Panc1 (cell line): ENCODE measurements around the gene CAPNS1. TPM values are rescaled to one million over a fixed set of nuclear protein-coding genes. Genes with fewer than 3 reads are reported as not detected.
A peak's percentile ranks its signal among the peaks of the same experiment; 100 is the strongest.
"Not testable (repeated sequence)": the region's sequence is repeated elsewhere in the genome, so short reads cannot be mapped to it uniquely, and the experiment has no call there.

ENCODE experiments used
- ATAC-seq: fragments of 200-7000 bp; cut with Tn5 transposase; 2 replicates; pipeline ENCODE4 v1.9.1; 2020; ENCODE audit warnings: mild to moderate bottlenecking, moderate library complexity
- BruUV-seq: library from RNA; stranded (reverse); fragments of 400-500 nt; replicated peaks from 2 replicates; lab custom pipeline; 2021; lab: Mats Ljungman, UMichigan
- CTCF ChIA-PET: fragments of 300-600 bp; sonication (Branson Sonifier 250); formaldehyde crosslinking; loops from one replicate; lab custom pipeline; 2022; ENCODE audit warnings: antibody characterized with exemption; lab: Charles Lee
- POLR2A ChIA-PET: fragments of 300-600 bp; sonication (Branson Sonifier 250); formaldehyde crosslinking; loops from one replicate; lab custom pipeline; 2022; ENCODE audit warnings: antibody characterized with exemption; lab: Charles Lee
- DNase-seq: peaks from one replicate; pipeline ENCODE4 v3.0.0-alpha.2; 2010; ENCODE audit warnings: low read depth, low spot score
- H3K27ac ChIP-seq: 2 replicates; pipeline ENCODE4 v1.5.1; 2011; ENCODE audit warnings: mild to moderate bottlenecking, low read length, inconsistent platforms
- H3K27me3 ChIP-seq: fragments of 200-500 bp; sonication (Bioruptor generic); 2 replicates; pipeline ENCODE4 v1.6.0; 2014; ENCODE audit warnings: low read length, inconsistent platforms; ENCODE audit not compliant: control insufficient read depth, insufficient read depth
- H3K36me3 ChIP-seq: fragments of 200-500 bp; sonication (Bioruptor generic); 2 replicates; pipeline ENCODE4 v1.5.1; 2014; ENCODE audit warnings: inconsistent platforms, mild to moderate bottlenecking, low read length, moderate library complexity; ENCODE audit not compliant: control insufficient read depth, insufficient read depth
- H3K4me1 ChIP-seq: 2 replicates; pipeline ENCODE4 v1.5.1; 2011; ENCODE audit warnings: inconsistent platforms, mild to moderate bottlenecking, low read length, moderate library complexity; ENCODE audit not compliant: control insufficient read depth, insufficient read depth
- H3K4me3 ChIP-seq, 2 experiments: 2 replicates each; pipeline ENCODE4 v1.5.1; 2011 to 2012; ENCODE audit warnings: low read depth in 2 of 2, low read length in 2 of 2, mild to moderate bottlenecking in 2 of 2, inconsistent platforms in 1 of 2, moderate library complexity in 1 of 2
- H3K9me3 ChIP-seq: fragments of 200-500 bp; sonication (Bioruptor generic); 2 replicates; pipeline ENCODE4 v1.5.1; 2014; ENCODE audit warnings: low read depth, mild to moderate bottlenecking, inconsistent platforms, low read length, moderate library complexity; ENCODE audit not compliant: control insufficient read depth, insufficient read depth
- POLR2AphosphoS5 ChIP-seq: IDR thresholded peaks from 2 replicates; pipeline ENCODE4 v1.6.1; 2012; ENCODE audit warnings: mild to moderate bottlenecking, low read depth, low read length, moderate library complexity
- SIN3A ChIP-seq: IDR thresholded peaks from 2 replicates; pipeline ENCODE4 v1.6.1; 2012; ENCODE audit warnings: low read depth, mild to moderate bottlenecking, low read length, moderate library complexity, borderline replicate concordance; ENCODE audit not compliant: insufficient read depth
- TCF7L2 ChIP-seq: IDR thresholded peaks from 2 replicates; pipeline ENCODE4 v1.6.1; 2011; ENCODE audit warnings: mild to moderate bottlenecking, low read depth, low read length, inconsistent platforms
- in situ Hi-C: cut with HindIII; loops from 2 replicates; pipeline ENCODE4 v1.10.0; 2016; ENCODE audit warnings: low sequenced_read_pairs, low pct_unique_long_range_greater_than_20kb
- intact Hi-C: fragments of 100-400 bp; cut with micrococcal nuclease; formaldehyde crosslinking; loops from one replicate; pipeline ENCODE4 v1.10.0; 2022; ENCODE audit not compliant: unreplicated experiment
- total RNA-seq: library from RNA; stranded (reverse); gene quantifications from one replicate; pipeline ENCODE4 v1.2.1, GENCODE V29; 2021; ENCODE audit not compliant: unreplicated experiment
- TF ChIP-seq, protein P1 (sequence below): fragments of 450-650 bp; IDR thresholded peaks from 2 replicates; pipeline ENCODE4 v1.5.1; 2017; ENCODE audit warnings: mild to moderate bottlenecking
- TF ChIP-seq, protein P2 (sequence below), 2 experiments: IDR thresholded peaks; 2 replicates each; pipeline ENCODE4 v1.6.1; 2011 to 2012; ENCODE audit warnings: low read depth in 2 of 2, control low read depth in 1 of 2, low read length in 1 of 2, mild to moderate bottlenecking in 1 of 2, moderate library complexity in 1 of 2; ENCODE audit not compliant: insufficient read depth in 1 of 2

The CAPNS1 gene
- total RNA-seq, 1 experiment from 2014 or later, result 1,158 TPM

DNA sequence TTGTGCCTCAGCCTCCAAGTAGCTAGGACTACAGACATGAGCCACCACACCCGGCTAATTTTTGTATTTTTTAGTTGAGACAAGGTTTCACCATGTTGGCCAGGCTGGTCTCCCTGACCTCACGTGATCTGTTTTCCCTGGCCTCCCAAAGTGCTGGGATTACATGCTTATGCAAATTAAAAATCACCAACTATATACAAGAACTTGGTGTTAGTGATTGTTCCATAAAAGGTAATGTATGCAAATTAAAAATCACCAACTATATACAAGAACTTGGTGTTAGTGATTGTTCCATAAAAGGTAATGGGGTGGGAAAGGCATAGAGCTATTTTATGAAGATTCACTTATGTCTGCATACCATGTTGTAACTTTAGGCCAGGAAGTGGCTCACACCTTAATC, 39.2 kb downstream of the CAPNS1 start:
- ATAC-seq, H3K9me3 ChIP-seq, H3K27me3 ChIP-seq, DNase-seq, in situ Hi-C loops, CTCF ChIA-PET, H3K4me1 ChIP-seq, intact Hi-C loops, POLR2A ChIA-PET, H3K4me3 ChIP-seq, BruUV-seq, H3K27ac ChIP-seq, H3K36me3 ChIP-seq: not testable (repeated sequence)

DNA sequence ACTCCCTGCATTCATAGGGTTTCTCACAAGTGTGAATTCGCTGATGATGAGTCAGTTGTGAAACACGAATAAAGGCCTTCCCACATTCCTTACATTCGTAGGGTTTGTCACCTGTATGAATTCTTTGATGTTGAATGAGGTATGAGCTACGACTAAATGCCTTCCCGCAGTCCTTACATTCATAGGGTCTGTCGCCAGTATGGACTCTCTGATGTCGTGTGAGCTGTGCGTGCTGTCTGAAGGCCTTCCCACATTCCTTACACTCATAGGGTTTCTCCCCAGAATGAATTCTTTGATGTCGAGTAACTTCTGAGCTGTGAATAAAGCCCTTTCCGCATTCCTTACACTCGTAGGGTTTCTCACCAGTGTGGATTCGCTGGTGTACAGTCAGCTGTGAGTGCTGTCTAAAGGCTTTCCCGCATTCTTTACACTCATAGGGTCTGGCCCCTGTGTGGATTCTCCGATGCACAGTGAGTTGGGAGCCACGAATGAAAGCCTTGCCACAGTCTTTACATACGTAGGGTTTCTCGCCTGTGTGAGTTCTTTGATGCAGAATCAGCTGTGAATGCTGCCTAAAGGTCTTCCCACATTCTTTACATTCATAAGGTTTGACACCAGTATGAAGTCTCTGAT, 42.9 kb downstream of the CAPNS1 start:
- Histone ChIP-seq H3K4me3 (no peak overlapping the region), H3K36me3 (no peaks in the 10 kb centered on the region), H3K4me1 (no peaks in the 10 kb centered on the region), H3K27me3 (no peaks in the 10 kb centered on the region), H3K27ac (no peak overlapping the region), H3K9me3 (no peaks in the 10 kb centered on the region; the same call in 1 of the 2 replicates)
- TF ChIP-seq SIN3A, result no peak
- no peak for TF ChIP-seq POLR2AphosphoS5
- TF ChIP-seq, protein P1, sequence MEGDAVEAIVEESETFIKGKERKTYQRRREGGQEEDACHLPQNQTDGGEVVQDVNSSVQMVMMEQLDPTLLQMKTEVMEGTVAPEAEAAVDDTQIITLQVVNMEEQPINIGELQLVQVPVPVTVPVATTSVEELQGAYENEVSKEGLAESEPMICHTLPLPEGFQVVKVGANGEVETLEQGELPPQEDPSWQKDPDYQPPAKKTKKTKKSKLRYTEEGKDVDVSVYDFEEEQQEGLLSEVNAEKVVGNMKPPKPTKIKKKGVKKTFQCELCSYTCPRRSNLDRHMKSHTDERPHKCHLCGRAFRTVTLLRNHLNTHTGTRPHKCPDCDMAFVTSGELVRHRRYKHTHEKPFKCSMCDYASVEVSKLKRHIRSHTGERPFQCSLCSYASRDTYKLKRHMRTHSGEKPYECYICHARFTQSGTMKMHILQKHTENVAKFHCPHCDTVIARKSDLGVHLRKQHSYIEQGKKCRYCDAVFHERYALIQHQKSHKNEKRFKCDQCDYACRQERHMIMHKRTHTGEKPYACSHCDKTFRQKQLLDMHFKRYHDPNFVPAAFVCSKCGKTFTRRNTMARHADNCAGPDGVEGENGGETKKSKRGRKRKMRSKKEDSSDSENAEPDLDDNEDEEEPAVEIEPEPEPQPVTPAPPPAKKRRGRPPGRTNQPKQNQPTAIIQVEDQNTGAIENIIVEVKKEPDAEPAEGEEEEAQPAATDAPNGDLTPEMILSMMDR, result no peak
- TF ChIP-seq, protein P2, sequence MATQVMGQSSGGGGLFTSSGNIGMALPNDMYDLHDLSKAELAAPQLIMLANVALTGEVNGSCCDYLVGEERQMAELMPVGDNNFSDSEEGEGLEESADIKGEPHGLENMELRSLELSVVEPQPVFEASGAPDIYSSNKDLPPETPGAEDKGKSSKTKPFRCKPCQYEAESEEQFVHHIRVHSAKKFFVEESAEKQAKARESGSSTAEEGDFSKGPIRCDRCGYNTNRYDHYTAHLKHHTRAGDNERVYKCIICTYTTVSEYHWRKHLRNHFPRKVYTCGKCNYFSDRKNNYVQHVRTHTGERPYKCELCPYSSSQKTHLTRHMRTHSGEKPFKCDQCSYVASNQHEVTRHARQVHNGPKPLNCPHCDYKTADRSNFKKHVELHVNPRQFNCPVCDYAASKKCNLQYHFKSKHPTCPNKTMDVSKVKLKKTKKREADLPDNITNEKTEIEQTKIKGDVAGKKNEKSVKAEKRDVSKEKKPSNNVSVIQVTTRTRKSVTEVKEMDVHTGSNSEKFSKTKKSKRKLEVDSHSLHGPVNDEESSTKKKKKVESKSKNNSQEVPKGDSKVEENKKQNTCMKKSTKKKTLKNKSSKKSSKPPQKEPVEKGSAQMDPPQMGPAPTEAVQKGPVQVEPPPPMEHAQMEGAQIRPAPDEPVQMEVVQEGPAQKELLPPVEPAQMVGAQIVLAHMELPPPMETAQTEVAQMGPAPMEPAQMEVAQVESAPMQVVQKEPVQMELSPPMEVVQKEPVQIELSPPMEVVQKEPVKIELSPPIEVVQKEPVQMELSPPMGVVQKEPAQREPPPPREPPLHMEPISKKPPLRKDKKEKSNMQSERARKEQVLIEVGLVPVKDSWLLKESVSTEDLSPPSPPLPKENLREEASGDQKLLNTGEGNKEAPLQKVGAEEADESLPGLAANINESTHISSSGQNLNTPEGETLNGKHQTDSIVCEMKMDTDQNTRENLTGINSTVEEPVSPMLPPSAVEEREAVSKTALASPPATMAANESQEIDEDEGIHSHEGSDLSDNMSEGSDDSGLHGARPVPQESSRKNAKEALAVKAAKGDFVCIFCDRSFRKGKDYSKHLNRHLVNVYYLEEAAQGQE (IDR thresholded peaks at IDR 0.05; ENCODE audit: insufficient read depth in 1 of 2, low read depth in 2 of 2, low read length in 1 of 2), result no peak
- DNase-seq (no peak), ATAC-seq (peak; percentile 68)
- in situ Hi-C loops (no loop called here), intact Hi-C loops (no loop called here)
- BruUV-seq, result TSS peak; percentile 72
- CTCF ChIA-PET, result no interaction called here
- POLR2A ChIA-PET, result interaction anchor here (0.6 to 1.2 kb wide), 3 partner anchors 12 to 32 kb away, joined by 3 to 4 read pairs (median 3); partner anchors contain the start of gene ZNF565

DNA sequence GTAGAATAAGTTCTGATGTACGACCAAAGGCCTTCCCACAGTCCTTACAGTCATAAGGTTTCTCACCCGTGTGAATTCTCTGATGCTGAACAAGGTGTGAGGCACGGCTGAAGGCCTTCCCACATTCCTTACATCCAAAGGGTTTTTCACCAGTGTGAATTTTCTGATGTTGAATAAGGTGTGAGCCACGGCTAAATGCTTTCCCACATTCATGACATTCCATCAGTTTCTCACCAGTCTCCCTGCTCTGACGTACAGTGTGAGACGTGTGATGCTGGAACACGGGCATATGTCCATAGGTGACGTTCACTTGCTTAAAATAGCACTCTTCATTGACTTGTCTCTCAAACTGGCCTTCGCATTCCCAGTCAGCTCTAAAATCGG, 43.4 kb downstream of the CAPNS1 start:
- TF ChIP-seq SIN3A (no peak), POLR2AphosphoS5 (no peak), TCF7L2 (no peak)
- TF ChIP-seq, protein P1, result no peak
- TF ChIP-seq, protein P2 (IDR thresholded peaks at IDR 0.05; ENCODE audit: insufficient read depth in 1 of 2, low read depth in 2 of 2, low read length in 1 of 2), result no peak
- no peaks in the 10 kb centered on the region for H3K36me3 ChIP-seq
- 0 out of 2 replicates have a peak, but pooled peaks have one; percentile 22 for ATAC-seq
- H3K27me3 ChIP-seq, result no peaks in the 10 kb centered on the region
- ChIA-PET POLR2A (interaction anchor here (0.6 to 1.2 kb wide), 3 partner anchors 13 to 31 kb away, joined by 3 to 4 read pairs (median 3); partner anchors contain the start of gene ZNF565), CTCF (no interaction called here)
- H3K4me1 ChIP-seq, result no peaks in the 10 kb centered on the region
- no peak for DNase-seq
- no peak overlapping the region for H3K27ac ChIP-seq
- intact Hi-C loops (no loop called here), in situ Hi-C loops (no loop called here)
- H3K9me3 ChIP-seq, result no peaks in the 10 kb centered on the region; the same call in 1 of the 2 replicates
- BruUV-seq, result no TSS peak
- H3K4me3 ChIP-seq, result no peak overlapping the region
